ENCODE measurements around the gene PAQR9. TPM values are rescaled to one million over a fixed set of nuclear protein-coding genes. Genes with fewer than 3 reads are reported as not detected.

The PAQR9 gene
- total and polyA plus RNA-seq, 2 donors (not counting 3 experiments of a cell fraction or from before 2014, with no cell fraction given) = not detected

GRCh38 chr3:142960322-142960850, 3.1 kb downstream of the PAQR9 start:
- Histone ChIP-seq H3K9ac (replicated peaks; ENCODE audit: extremely low read depth, insufficient read depth, low read length) (no peak overlapping the region), H3K27ac (ENCODE audit: insufficient read depth, low read depth, low read length) (no peak overlapping the region), H3K4me1 (ENCODE audit: control insufficient read depth, extremely low read depth, insufficient read depth, low read length) (no peaks in the 10 kb centered on the region), H3K9me3 (replicated peaks; ENCODE audit: control insufficient read depth, insufficient read depth, low read length) (no peaks in the 10 kb centered on the region), H3K79me2 (ENCODE audit: control insufficient read depth, insufficient read depth, low read length) (no peaks in the 10 kb centered on the region), H3K9me1 (replicated peaks; ENCODE audit: control insufficient read depth, extremely low read depth, insufficient read depth, low read length) (no peaks in the 10 kb centered on the region), H3K4me3 (replicated peaks in 1 of 3; ENCODE audit: insufficient read depth in 1 of 3, low read depth in 1 of 3, low read length in 3 of 3) (no peak overlapping the region), H3K36me3 (ENCODE audit: control insufficient read depth in 2 of 2, extremely low read depth in 1 of 2, insufficient read depth in 2 of 2, low read length in 2 of 2) (no peaks in the 10 kb centered on the region), H4K20me1 (replicated peaks; ENCODE audit: control insufficient read depth, extremely low read depth, insufficient read depth, low read length) (peaks cover 2% of the 10 kb centered on the region), H3K4me2 (ENCODE audit: insufficient read depth, low read length) (no peak overlapping the region), H2AFZ (ENCODE audit: low read depth, low read length) (no peak overlapping the region), H3K27me3 (ENCODE audit: control insufficient read depth in 2 of 2, insufficient read depth in 2 of 2, low read length in 2 of 2) (peaks cover 59 to 95% of the 10 kb centered on the region in 2 experiments)
- no TSS peak for BruUV-seq (replicated peaks)
- ChIA-PET POLR2A (no interaction called here), CTCF (interaction anchor here (1.4 kb wide), 1 partner anchor 57 kb away, joined by 3 read pairs; no protein-coding TSS in a partner anchor)
- no peak for DNase-seq (ENCODE audit: low read depth, low spot score)
- dilution Hi-C loops (cut with MboI; ENCODE audit: extremely low pct_ligation_motif_present, low sequenced_read_pairs) = no loop called here
- TF ChIP-seq, protein P1, sequence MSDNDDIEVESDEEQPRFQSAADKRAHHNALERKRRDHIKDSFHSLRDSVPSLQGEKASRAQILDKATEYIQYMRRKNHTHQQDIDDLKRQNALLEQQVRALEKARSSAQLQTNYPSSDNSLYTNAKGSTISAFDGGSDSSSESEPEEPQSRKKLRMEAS (IDR thresholded peaks at IDR 0.05; ENCODE audit: insufficient read depth, insufficient read length) = no peak
- TF ChIP-seq POLR2AphosphoS5 (IDR thresholded peaks at IDR 0.05; ENCODE audit: insufficient read depth, low read depth, low read length) = no peak
- TF ChIP-seq JUN (IDR thresholded peaks at IDR 0.05; ENCODE audit: borderline replicate concordance, insufficient read depth, insufficient read length, low read depth) = no peak
- no peak for TF ChIP-seq EZH2 (IDR thresholded peaks at IDR 0.05; ENCODE audit: borderline replicate concordance, low read depth, low read length, severe bottlenecking)
- TF ChIP-seq, protein P2, sequence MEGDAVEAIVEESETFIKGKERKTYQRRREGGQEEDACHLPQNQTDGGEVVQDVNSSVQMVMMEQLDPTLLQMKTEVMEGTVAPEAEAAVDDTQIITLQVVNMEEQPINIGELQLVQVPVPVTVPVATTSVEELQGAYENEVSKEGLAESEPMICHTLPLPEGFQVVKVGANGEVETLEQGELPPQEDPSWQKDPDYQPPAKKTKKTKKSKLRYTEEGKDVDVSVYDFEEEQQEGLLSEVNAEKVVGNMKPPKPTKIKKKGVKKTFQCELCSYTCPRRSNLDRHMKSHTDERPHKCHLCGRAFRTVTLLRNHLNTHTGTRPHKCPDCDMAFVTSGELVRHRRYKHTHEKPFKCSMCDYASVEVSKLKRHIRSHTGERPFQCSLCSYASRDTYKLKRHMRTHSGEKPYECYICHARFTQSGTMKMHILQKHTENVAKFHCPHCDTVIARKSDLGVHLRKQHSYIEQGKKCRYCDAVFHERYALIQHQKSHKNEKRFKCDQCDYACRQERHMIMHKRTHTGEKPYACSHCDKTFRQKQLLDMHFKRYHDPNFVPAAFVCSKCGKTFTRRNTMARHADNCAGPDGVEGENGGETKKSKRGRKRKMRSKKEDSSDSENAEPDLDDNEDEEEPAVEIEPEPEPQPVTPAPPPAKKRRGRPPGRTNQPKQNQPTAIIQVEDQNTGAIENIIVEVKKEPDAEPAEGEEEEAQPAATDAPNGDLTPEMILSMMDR (IDR thresholded peaks at IDR 0.05; ENCODE audit: extremely low read depth in 1 of 2, insufficient read depth in 1 of 2, low read depth in 1 of 2, low read length in 2 of 2) = no peak
- no peak for TF ChIP-seq POLR2A (IDR thresholded peaks at IDR 0.05; ENCODE audit: low read depth, low read length)
- TF ChIP-seq FOS (IDR thresholded peaks at IDR 0.05; ENCODE audit: borderline replicate concordance, insufficient read depth, low read length) = no peak
- no peak for TF ChIP-seq GATA2 (IDR thresholded peaks at IDR 0.05; ENCODE audit: insufficient read depth, insufficient read length, low read depth, low read length)
- TF ChIP-seq MYC (IDR thresholded peaks at IDR 0.05; ENCODE audit: low read depth, low read length) = no peak
- intact Hi-C loops (cut with micrococcal nuclease) = loop anchor here (5.0 kb wide), 1 partner anchor 73 kb away; the partner anchor contains the start of gene PCOLCE2
- FAIRE-seq = no peak

Measured in endothelial cell of umbilical vein (primary cell).